ENCODE results near the gene TNFRSF19. TPM values are rescaled to one million over a fixed set of nuclear protein-coding genes. Genes with fewer than 3 reads are reported as not detected.

TNFRSF19 gene
- total and polyA plus RNA-seq, 5 donors from 2014 or later = 1.3 to 5.6 (median 1.6) TPM

- Histone ChIP-seq H3K27ac (ENCODE audit: insufficient read depth, low read length, poor library complexity, severe bottlenecking) (no peak overlapping the region), H3K27me3 (ENCODE audit: control insufficient read depth, insufficient read depth, low read length) (peaks cover 8% of the 10 kb centered on the region), H3K4me3 (ENCODE audit: low read depth, low read length) (no peak overlapping the region), H3K4me1 (ENCODE audit: control insufficient read depth, insufficient read depth, low read length, poor library complexity, severe bottlenecking) (peaks cover 3% of the 10 kb centered on the region), H3K9me3 (ENCODE audit: control insufficient read depth in 2 of 2, low read length in 2 of 2) (no peaks in the 10 kb centered on the region), H3K36me3 (ENCODE audit: control insufficient read depth, insufficient read depth, low read length) (no peaks in the 10 kb centered on the region)
- Mint-ChIP-seq H3K9me3 (no peaks in the 10 kb centered on the region), H3K27ac (no peak overlapping the region), H3K4me3 (no peak overlapping the region), H3K27me3 (peaks cover 6% of the 10 kb centered on the region), H3K36me3 (no peaks in the 10 kb centered on the region), H3K4me1 (peaks cover 0 to 10% (median 3%) of the 10 kb centered on the region in 4 donors)
- ATAC-seq (ENCODE audit: low read depth in 2 of 2) = no peak
- DNase-seq = no peak
Observed at GRCh38 chr13:23654111-23655110, 84.2 kb downstream of the TNFRSF19 start.

DNA sequence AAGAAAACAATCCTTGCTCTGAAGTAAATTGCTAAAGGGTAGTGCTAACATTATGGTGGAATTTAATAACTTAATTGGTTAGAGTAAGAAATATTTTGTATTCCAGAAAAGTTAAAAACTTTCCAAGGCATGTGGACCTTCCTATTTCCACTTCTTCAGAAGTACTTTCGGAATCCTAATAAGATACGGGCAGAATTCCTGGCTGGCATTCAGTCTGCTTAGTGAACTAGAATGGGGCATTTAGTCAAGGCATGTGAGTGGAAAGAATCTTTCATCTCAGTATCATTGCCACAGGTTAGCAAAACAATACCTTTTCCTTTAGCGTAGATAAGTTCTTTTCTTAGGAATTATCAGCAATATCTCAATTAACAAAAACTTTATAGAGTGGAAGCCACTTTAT, 85.1 kb downstream of the TNFRSF19 start:
- H3K4me1 Mint-ChIP-seq = peaks cover 0 to 10% (median 3%) of the 10 kb centered on the region in 4 donors
- H3K4me1 ChIP-seq (ENCODE audit: control insufficient read depth, insufficient read depth, low read length, poor library complexity, severe bottlenecking) = peaks cover 3% of the 10 kb centered on the region

DNA sequence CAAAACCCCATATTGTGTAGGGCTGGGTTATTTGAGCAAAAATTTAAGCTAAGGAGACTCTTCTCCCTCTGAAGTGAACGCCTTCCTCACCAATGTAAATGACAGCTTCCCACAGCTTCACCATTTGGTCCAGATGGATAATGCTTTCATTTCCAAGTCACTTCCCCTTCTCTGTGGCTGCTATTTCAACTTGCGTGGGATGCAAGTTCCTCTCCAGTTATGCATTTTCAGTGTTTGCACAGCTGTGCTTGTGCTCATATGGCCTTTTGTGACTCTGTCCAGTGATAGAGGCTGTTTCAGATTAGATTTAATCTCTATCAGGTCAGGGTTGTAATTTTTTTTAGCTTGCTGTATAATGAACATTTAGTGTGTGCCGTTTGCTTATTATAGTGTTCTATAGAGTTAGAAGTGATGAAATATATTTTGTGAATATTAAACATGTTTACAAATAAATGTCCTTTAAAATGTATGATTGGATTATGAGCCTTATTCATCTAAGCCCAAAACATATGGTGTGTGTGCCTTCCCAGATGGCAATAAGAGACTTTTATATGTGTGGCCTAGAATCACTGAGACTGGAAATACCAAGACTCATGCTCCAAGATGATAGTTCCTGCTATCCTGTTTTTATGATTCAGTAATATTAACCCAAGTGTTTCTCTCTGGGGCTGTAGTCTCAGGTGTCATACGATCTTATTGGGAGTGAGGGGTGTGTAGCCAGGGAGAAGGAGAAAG, 86.6 kb downstream of the TNFRSF19 start:
- Mint-ChIP-seq H3K4me1 (peaks cover 0 to 5% (median 3%) of the 10 kb centered on the region in 4 donors), H3K27ac (no peak overlapping the region), H3K27me3 (peaks cover 4% of the 10 kb centered on the region), H3K4me3 (no peak overlapping the region), H3K9me3 (peaks cover 0 to 5% (median 0%) of the 10 kb centered on the region in 7 donors), H3K36me3 (no peaks in the 10 kb centered on the region)
- ATAC-seq (ENCODE audit: low read depth in 2 of 2) = no peak
- peaks cover under 1% of the 10 kb centered on the region for H3K4me1 ChIP-seq (ENCODE audit: control insufficient read depth, insufficient read depth, low read length, poor library complexity, severe bottlenecking)
- H3K4me3 ChIP-seq (ENCODE audit: low read depth, low read length) = no peak overlapping the region
- H3K27ac ChIP-seq (ENCODE audit: insufficient read depth, low read length, poor library complexity, severe bottlenecking) = no peak overlapping the region
- no peak for DNase-seq
- H3K9me3 ChIP-seq (ENCODE audit: control insufficient read depth in 2 of 2, low read length in 2 of 2) = no peaks in the 10 kb centered on the region
- H3K27me3 ChIP-seq (ENCODE audit: control insufficient read depth, insufficient read depth, low read length) = peaks cover 5% of the 10 kb centered on the region
- no peaks in the 10 kb centered on the region for H3K36me3 ChIP-seq (ENCODE audit: control insufficient read depth, insufficient read depth, low read length)

More for the DNA sequence above, 85.1 kb downstream of the TNFRSF19 start:
- H3K27ac ChIP-seq (ENCODE audit: insufficient read depth, low read length, poor library complexity, severe bottlenecking) = no peak overlapping the region
- Mint-ChIP-seq H3K36me3 (no peaks in the 10 kb centered on the region), H3K9me3 (no peaks in the 10 kb centered on the region), H3K27me3 (peaks cover 4% of the 10 kb centered on the region), H3K27ac (no peak overlapping the region), H3K4me3 (no peak overlapping the region)
- H3K9me3 ChIP-seq (ENCODE audit: control insufficient read depth in 2 of 2, low read length in 2 of 2) = no peaks in the 10 kb centered on the region
- ATAC-seq (ENCODE audit: low read depth in 2 of 2) = no peak
- H3K4me3 ChIP-seq (ENCODE audit: low read depth, low read length) = no peak overlapping the region
- H3K36me3 ChIP-seq (ENCODE audit: control insufficient read depth, insufficient read depth, low read length) = no peaks in the 10 kb centered on the region
- DNase-seq = no peak
- peaks cover 8% of the 10 kb centered on the region for H3K27me3 ChIP-seq (ENCODE audit: control insufficient read depth, insufficient read depth, low read length)

DNA sequence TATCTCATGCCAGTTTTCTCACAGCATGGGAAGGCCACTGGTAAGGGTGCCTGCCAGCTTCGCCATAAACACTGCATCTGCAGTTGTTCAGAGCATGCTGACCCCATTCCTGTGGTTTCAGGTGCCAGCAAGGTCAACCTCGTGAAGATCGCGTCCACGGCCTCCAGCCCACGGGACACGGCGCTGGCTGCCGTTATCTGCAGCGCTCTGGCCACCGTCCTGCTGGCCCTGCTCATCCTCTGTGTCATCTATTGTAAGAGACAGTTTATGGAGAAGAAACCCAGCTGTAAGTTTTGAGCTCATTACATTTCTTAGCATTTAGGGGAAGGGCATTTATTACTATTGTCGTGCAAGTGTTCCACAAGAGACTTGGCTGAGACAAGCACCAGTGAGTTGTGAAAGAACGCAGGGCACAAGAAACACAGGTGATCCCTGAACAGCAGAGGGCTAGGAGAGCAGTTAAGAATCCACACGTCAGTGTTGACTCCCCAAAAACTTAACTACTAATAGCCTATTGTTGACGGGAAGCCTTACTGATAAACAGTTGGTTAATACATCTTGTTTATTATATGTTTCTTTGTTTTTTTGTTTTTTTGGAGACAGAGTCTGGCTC, 88.8 kb downstream of the TNFRSF19 start:
- H3K9me3 Mint-ChIP-seq = peaks cover 0 to 14% (median 2%) of the 10 kb centered on the region in 7 donors
- peaks cover 0 to 4% (median 2%) of the 10 kb centered on the region in 4 donors for H3K4me1 Mint-ChIP-seq
- H3K4me1 ChIP-seq (ENCODE audit: control insufficient read depth, insufficient read depth, low read length, poor library complexity, severe bottlenecking) = no peaks in the 10 kb centered on the region
- no peaks in the 10 kb centered on the region for H3K36me3 ChIP-seq (ENCODE audit: control insufficient read depth, insufficient read depth, low read length)
- no peak overlapping the region for H3K4me3 ChIP-seq (ENCODE audit: low read depth, low read length)
- no peak for DNase-seq
- H3K27me3 Mint-ChIP-seq = peaks cover 10% of the 10 kb centered on the region
- no peaks in the 10 kb centered on the region for H3K36me3 Mint-ChIP-seq
- no peak overlapping the region for H3K4me3 Mint-ChIP-seq
- H3K27ac Mint-ChIP-seq = no peak overlapping the region
- no peak overlapping the region for H3K27ac ChIP-seq (ENCODE audit: insufficient read depth, low read length, poor library complexity, severe bottlenecking)
- no peak for ATAC-seq (ENCODE audit: low read depth in 2 of 2)
- H3K27me3 ChIP-seq (ENCODE audit: control insufficient read depth, insufficient read depth, low read length) = no peaks in the 10 kb centered on the region
- H3K9me3 ChIP-seq (ENCODE audit: control insufficient read depth in 2 of 2, low read length in 2 of 2) = no peaks in the 10 kb centered on the region

DNA sequence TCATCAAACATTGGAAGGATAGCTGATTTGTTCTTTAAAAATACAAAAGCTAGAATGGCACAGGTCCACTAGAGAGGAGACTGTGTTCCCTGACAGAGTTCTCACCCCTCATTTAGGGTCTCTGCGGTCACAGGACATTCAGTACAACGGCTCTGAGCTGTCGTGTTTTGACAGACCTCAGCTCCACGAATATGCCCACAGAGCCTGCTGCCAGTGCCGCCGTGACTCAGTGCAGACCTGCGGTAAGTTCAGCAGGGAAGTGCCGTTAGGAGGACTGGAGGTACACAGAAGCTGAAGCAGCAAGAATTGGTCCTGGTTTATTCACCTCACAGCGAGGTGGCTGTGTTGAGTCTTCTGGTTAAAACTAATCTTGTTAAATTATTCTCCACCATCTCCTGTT, 90.0 kb downstream of the TNFRSF19 start:
- no peak overlapping the region for H3K4me3 ChIP-seq (ENCODE audit: low read depth, low read length)
- Mint-ChIP-seq H3K36me3 (no peaks in the 10 kb centered on the region), H3K27me3 (peaks cover 10% of the 10 kb centered on the region), H3K4me3 (no peak overlapping the region), H3K9me3 (peaks cover 0 to 14% (median 4%) of the 10 kb centered on the region in 7 donors), H3K4me1 (peaks cover 0 to 4% (median 2%) of the 10 kb centered on the region in 4 donors), H3K27ac (no peak overlapping the region)
- H3K27ac ChIP-seq (ENCODE audit: insufficient read depth, low read length, poor library complexity, severe bottlenecking) = no peak overlapping the region
- no peaks in the 10 kb centered on the region for H3K27me3 ChIP-seq (ENCODE audit: control insufficient read depth, insufficient read depth, low read length)
- no peaks in the 10 kb centered on the region for H3K4me1 ChIP-seq (ENCODE audit: control insufficient read depth, insufficient read depth, low read length, poor library complexity, severe bottlenecking)
- no peaks in the 10 kb centered on the region for H3K9me3 ChIP-seq (ENCODE audit: control insufficient read depth in 2 of 2, low read length in 2 of 2)
- DNase-seq (no peak), ATAC-seq (ENCODE audit: low read depth in 2 of 2) (no peak)
- no peaks in the 10 kb centered on the region for H3K36me3 ChIP-seq (ENCODE audit: control insufficient read depth, insufficient read depth, low read length)

DNA sequence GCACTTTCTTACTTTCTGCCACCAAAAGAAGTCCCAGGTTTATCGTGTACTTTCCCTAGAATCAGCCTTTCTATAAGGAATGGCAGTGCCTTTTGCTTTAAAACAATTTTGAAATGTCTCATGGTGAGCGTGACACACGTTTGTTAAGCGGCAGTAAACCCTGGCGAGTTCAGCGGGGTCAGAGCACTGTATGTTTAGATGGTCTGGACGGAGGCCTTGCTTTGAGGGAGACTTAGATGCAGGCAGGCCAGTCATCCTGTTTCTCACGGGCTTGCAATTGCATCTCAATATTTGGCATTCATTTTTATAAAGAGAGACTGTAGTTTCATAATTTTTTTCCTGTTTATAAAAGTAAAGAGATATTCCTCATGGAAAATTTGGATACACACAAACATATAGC, 96.4 kb downstream of the TNFRSF19 start:
- Mint-ChIP-seq H3K4me1 (peaks cover 0 to 4% (median 2%) of the 10 kb centered on the region in 4 donors), H3K27ac (no peak overlapping the region), H3K27me3 (peaks cover 7% of the 10 kb centered on the region), H3K4me3 (no peak overlapping the region), H3K36me3 (no peaks in the 10 kb centered on the region), H3K9me3 (peaks cover 0 to 9% (median 4%) of the 10 kb centered on the region in 7 donors)
- Histone ChIP-seq H3K4me3 (ENCODE audit: low read depth, low read length) (no peak overlapping the region), H3K27me3 (ENCODE audit: control insufficient read depth, insufficient read depth, low read length) (no peaks in the 10 kb centered on the region), H3K4me1 (ENCODE audit: control insufficient read depth, insufficient read depth, low read length, poor library complexity, severe bottlenecking) (no peaks in the 10 kb centered on the region), H3K36me3 (ENCODE audit: control insufficient read depth, insufficient read depth, low read length) (no peaks in the 10 kb centered on the region), H3K9me3 (ENCODE audit: control insufficient read depth in 2 of 2, low read length in 2 of 2) (no peaks in the 10 kb centered on the region), H3K27ac (ENCODE audit: insufficient read depth, low read length, poor library complexity, severe bottlenecking) (no peak overlapping the region)
- DNase-seq (no peak), ATAC-seq (ENCODE audit: low read depth in 2 of 2) (no peak)

DNA sequence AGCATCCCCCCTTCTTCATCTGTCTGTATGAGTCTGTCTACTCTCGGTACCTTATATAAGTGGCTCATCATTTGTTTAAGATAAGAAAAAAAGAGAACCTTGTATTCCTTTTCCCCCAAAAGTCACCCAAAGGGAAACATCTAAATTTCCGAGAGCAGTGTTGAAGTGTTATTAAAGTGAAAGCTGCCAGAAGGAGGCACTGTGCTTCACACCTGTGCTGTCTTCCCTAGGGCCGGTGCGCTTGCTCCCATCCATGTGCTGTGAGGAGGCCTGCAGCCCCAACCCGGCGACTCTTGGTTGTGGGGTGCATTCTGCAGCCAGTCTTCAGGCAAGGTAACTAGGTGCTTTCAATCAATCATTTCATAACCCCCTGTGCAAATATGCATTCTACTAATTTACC, 97.5 kb downstream of the TNFRSF19 start:
- H3K27ac ChIP-seq (ENCODE audit: insufficient read depth, low read length, poor library complexity, severe bottlenecking) = no peak overlapping the region
- no peaks in the 10 kb centered on the region for H3K27me3 ChIP-seq (ENCODE audit: control insufficient read depth, insufficient read depth, low read length)
- Mint-ChIP-seq H3K4me1 (peaks cover 0 to 2% (median 0%) of the 10 kb centered on the region in 4 donors), H3K27me3 (peaks cover 7% of the 10 kb centered on the region), H3K27ac (no peak overlapping the region), H3K9me3 (peaks cover 0 to 6% (median 2%) of the 10 kb centered on the region in 7 donors), H3K4me3 (no peak overlapping the region), H3K36me3 (no peaks in the 10 kb centered on the region)
- no peaks in the 10 kb centered on the region for H3K9me3 ChIP-seq (ENCODE audit: control insufficient read depth in 2 of 2, low read length in 2 of 2)
- peak in 1 of 3 donors; percentile 4 for DNase-seq
- no peaks in the 10 kb centered on the region for H3K4me1 ChIP-seq (ENCODE audit: control insufficient read depth, insufficient read depth, low read length, poor library complexity, severe bottlenecking)
- ATAC-seq (ENCODE audit: low read depth in 2 of 2) = no peak
- H3K36me3 ChIP-seq (ENCODE audit: control insufficient read depth, insufficient read depth, low read length) = no peaks in the 10 kb centered on the region
- no peak overlapping the region for H3K4me3 ChIP-seq (ENCODE audit: low read depth, low read length)

All from CD4-positive, CD25-positive, alpha-beta regulatory T cell (primary cell).